Activated CD4-positive, alpha-beta T cell treated with anti-CD3 and anti-CD28 coated beads for 36 hours (primary cell): ENCODE measurements around the gene CLSTN2. TPM values are rescaled to one million over a fixed set of nuclear protein-coding genes. Genes with fewer than 3 reads are reported as not detected.

Experiments
- ATAC-seq: fragments of 200-7000 bp; cut with Tn5 transposase; one replicate; pipeline ENCODE4 v1.10.0; 2021; ENCODE audit warnings: mild to moderate bottlenecking, moderate library complexity
- CTCF ChIA-PET: fragments of 350-600 bp; sonication (Branson Sonifier 250); formaldehyde crosslinking; loops from one replicate; lab custom pipeline; 2021; ENCODE audit warnings: antibody characterized with exemption; lab: Charles Lee
- POLR2A ChIA-PET: fragments of 350-600 bp; sonication (Branson Sonifier 250); formaldehyde crosslinking; loops from one replicate; lab custom pipeline; 2021; ENCODE audit warnings: antibody characterized with exemption, inconsistent platforms; lab: Charles Lee
- DNase-seq: peaks from one replicate; pipeline ENCODE4 v3.0.0-alpha.2; 2020
- H3K27ac Mint-ChIP-seq: one replicate; pipeline ENCODE4 v1.8.0; 2021; ENCODE audit warnings: mixed read lengths
- H3K27me3 Mint-ChIP-seq: one replicate; pipeline ENCODE4 v1.8.0; 2021; ENCODE audit warnings: mixed read lengths
- H3K36me3 Mint-ChIP-seq: one replicate; pipeline ENCODE4 v1.8.0; 2021; ENCODE audit warnings: low read depth, mixed read lengths
- H3K4me1 Mint-ChIP-seq: one replicate; pipeline ENCODE4 v1.8.0; 2021; ENCODE audit warnings: mixed read lengths
- H3K4me3 Mint-ChIP-seq: one replicate; pipeline ENCODE4 v1.8.0; 2021; ENCODE audit warnings: mild to moderate bottlenecking, moderate library complexity, mixed read lengths
- H3K9me3 Mint-ChIP-seq: one replicate; pipeline ENCODE4 v1.8.0; 2021; ENCODE audit warnings: low read depth, mixed read lengths
- intact Hi-C, 2 experiments: fragments of 100-400 bp; cut with DNase I in 1 of 2; cut with micrococcal nuclease in 1 of 2; formaldehyde crosslinking; loops; one replicate each; pipeline versions ENCODE4 v1.14.2 to v1.15.1; 2022 to 2024; cut with DNase I, micrococcal nuclease
- total RNA-seq, 2 experiments: library from RNA; stranded (reverse); gene quantifications; one replicate each; pipeline ENCODE4 v1.2.3, GENCODE V29; 2021

The CLSTN2 gene
- total RNA-seq, 2 experiments from 2014 or later: not detected

- no peak overlapping the region for H3K4me3 Mint-ChIP-seq
- ATAC-seq (no peak), DNase-seq (no peak)
- no peaks in the 10 kb centered on the region for H3K36me3 Mint-ChIP-seq
- H3K4me1 Mint-ChIP-seq: no peaks in the 10 kb centered on the region
- peaks cover 5% of the 10 kb centered on the region for H3K27me3 Mint-ChIP-seq
- CTCF ChIA-PET: interaction anchor here (0.6 kb wide), 1 partner anchor 1130 kb away, joined by 3 read pairs; no protein-coding TSS in a partner anchor
- intact Hi-C loops: no loop called here
- H3K27ac Mint-ChIP-seq: no peak overlapping the region
- POLR2A ChIA-PET: no interaction called here
- no peaks in the 10 kb centered on the region for H3K9me3 Mint-ChIP-seq
Measured at GRCh38 chr3:140440446-140440845, 505.5 kb downstream of the CLSTN2 start.

- ChIA-PET CTCF (interaction anchor here (0.6 kb wide), 1 partner anchor 1130 kb away, joined by 3 read pairs; no protein-coding TSS in a partner anchor), POLR2A (no interaction called here)
- Mint-ChIP-seq H3K4me1 (no peaks in the 10 kb centered on the region), H3K9me3 (no peaks in the 10 kb centered on the region), H3K4me3 (no peak overlapping the region), H3K27me3 (peaks cover 4% of the 10 kb centered on the region), H3K27ac (no peak overlapping the region), H3K36me3 (no peaks in the 10 kb centered on the region)
- intact Hi-C loops: no loop called here
- DNase-seq: peak; percentile 17
- ATAC-seq: no peak
Measured at GRCh38 chr3:140441006-140441405, 506.0 kb downstream of the CLSTN2 start.

DNA sequence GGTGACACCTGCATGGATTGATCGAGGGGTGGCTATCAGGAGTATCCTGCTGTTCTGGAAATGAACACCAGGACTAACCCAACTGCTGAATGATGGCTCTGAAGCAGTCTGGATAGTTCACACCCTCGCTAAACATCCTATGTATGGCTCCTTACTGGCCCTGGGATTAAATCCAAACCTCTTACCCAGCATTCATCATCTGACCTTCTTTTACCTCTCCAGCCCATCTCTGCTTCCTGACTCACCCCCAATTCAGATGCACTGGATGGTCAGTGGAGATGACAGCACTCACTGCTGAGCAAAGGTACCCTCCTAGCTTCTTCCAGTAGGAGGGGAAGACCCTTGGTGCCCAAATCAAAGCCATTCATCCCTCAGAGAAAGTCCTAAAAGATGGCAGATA is 507.6 kb downstream of the CLSTN2 start:
- CTCF ChIA-PET: no interaction called here
- intact Hi-C loops: no loop called here
- ATAC-seq (no peak), DNase-seq (no peak)
- POLR2A ChIA-PET: no interaction called here
- H3K36me3 Mint-ChIP-seq: no peaks in the 10 kb centered on the region
- no peak overlapping the region for H3K4me3 Mint-ChIP-seq
- H3K4me1 Mint-ChIP-seq: no peaks in the 10 kb centered on the region
- no peaks in the 10 kb centered on the region for H3K9me3 Mint-ChIP-seq
- peaks cover 2% of the 10 kb centered on the region for H3K27me3 Mint-ChIP-seq
- H3K27ac Mint-ChIP-seq: no peak overlapping the region

DNA sequence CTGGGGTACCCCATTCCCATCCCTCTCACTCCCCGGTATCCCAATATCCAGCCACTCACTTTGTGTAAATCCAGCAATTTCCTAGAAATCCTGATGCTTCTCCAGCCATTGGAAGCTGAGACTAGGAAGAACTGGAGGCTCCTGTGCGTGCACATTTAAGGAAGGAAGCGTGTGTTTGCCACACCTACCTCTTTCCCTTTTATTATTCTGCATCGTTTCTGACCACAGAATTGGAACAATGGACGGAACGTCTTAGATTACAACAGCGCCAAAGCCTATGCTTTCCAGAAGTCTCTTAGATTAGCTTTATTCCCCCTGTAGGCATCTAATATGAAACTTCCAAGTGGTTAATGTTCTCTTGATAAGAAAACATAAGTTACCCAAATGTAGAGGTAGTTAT is 508.1 kb downstream of the CLSTN2 start:
- Mint-ChIP-seq H3K36me3 (no peaks in the 10 kb centered on the region), H3K27me3 (peaks cover 2% of the 10 kb centered on the region), H3K4me3 (no peak overlapping the region), H3K9me3 (no peaks in the 10 kb centered on the region), H3K27ac (no peak overlapping the region), H3K4me1 (no peaks in the 10 kb centered on the region)
- DNase-seq (no peak), ATAC-seq (no peak)
- ChIA-PET CTCF (no interaction called here), POLR2A (no interaction called here)
- intact Hi-C loops: no loop called here

- H3K9me3 Mint-ChIP-seq: no peaks in the 10 kb centered on the region
- POLR2A ChIA-PET: no interaction called here
- DNase-seq: no peak
- H3K27me3 Mint-ChIP-seq: peaks cover 2% of the 10 kb centered on the region
- no peaks in the 10 kb centered on the region for H3K36me3 Mint-ChIP-seq
- no peak for ATAC-seq
- no peak overlapping the region for H3K4me3 Mint-ChIP-seq
- CTCF ChIA-PET: no interaction called here
- no peak overlapping the region for H3K27ac Mint-ChIP-seq
- H3K4me1 Mint-ChIP-seq: no peaks in the 10 kb centered on the region
- intact Hi-C loops: no loop called here
Measured at GRCh38 chr3:140443806-140444205, 508.8 kb downstream of the CLSTN2 start.

- intact Hi-C loops: no loop called here
- ATAC-seq: no peak
- H3K9me3 Mint-ChIP-seq: no peaks in the 10 kb centered on the region
- no peak overlapping the region for H3K27ac Mint-ChIP-seq
- POLR2A ChIA-PET: no interaction called here
- no peak for DNase-seq
- H3K27me3 Mint-ChIP-seq: peaks cover 2% of the 10 kb centered on the region
- H3K4me1 Mint-ChIP-seq: no peaks in the 10 kb centered on the region
- H3K4me3 Mint-ChIP-seq: no peak overlapping the region
- no peaks in the 10 kb centered on the region for H3K36me3 Mint-ChIP-seq
- CTCF ChIA-PET: no interaction called here
Measured at GRCh38 chr3:140446734-140447133, 511.7 kb downstream of the CLSTN2 start.

DNA sequence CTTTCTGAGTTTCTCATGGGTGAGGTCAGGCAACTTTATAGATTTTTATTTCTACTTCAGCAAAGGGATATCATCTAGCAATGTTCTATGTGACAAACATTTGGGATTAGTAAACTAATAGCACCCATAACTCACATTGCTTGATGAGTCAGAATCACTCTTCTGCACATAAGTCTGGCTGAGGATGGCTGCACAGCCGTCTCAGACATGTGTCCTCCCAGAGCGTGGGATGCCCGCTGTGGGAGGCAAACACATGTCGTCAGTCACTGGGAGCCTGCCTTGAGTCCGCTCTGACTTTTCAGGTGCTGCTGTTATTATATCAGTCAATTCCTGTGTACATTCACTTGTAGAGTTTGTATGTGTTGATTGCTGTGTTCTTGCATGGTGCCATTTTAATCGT is 512.2 kb downstream of the CLSTN2 start:
- Mint-ChIP-seq H3K9me3 (no peaks in the 10 kb centered on the region), H3K36me3 (no peaks in the 10 kb centered on the region), H3K4me3 (no peak overlapping the region), H3K27ac (no peak overlapping the region), H3K27me3 (peaks cover under 1% of the 10 kb centered on the region), H3K4me1 (no peaks in the 10 kb centered on the region)
- intact Hi-C loops: no loop called here
- POLR2A ChIA-PET: no interaction called here
- DNase-seq: no peak
- CTCF ChIA-PET: no interaction called here
- no peak for ATAC-seq

- no peak overlapping the region for H3K4me3 Mint-ChIP-seq
- no peak overlapping the region for H3K27ac Mint-ChIP-seq
- no peaks in the 10 kb centered on the region for H3K4me1 Mint-ChIP-seq
- no peaks in the 10 kb centered on the region for H3K27me3 Mint-ChIP-seq
- no peak for DNase-seq
- POLR2A ChIA-PET: no interaction called here
- no peaks in the 10 kb centered on the region for H3K36me3 Mint-ChIP-seq
- intact Hi-C loops: no loop called here
- H3K9me3 Mint-ChIP-seq: no peaks in the 10 kb centered on the region
- no peak for ATAC-seq
- CTCF ChIA-PET: no interaction called here
Measured at GRCh38 chr3:140448001-140448400, 513.0 kb downstream of the CLSTN2 start.

DNA sequence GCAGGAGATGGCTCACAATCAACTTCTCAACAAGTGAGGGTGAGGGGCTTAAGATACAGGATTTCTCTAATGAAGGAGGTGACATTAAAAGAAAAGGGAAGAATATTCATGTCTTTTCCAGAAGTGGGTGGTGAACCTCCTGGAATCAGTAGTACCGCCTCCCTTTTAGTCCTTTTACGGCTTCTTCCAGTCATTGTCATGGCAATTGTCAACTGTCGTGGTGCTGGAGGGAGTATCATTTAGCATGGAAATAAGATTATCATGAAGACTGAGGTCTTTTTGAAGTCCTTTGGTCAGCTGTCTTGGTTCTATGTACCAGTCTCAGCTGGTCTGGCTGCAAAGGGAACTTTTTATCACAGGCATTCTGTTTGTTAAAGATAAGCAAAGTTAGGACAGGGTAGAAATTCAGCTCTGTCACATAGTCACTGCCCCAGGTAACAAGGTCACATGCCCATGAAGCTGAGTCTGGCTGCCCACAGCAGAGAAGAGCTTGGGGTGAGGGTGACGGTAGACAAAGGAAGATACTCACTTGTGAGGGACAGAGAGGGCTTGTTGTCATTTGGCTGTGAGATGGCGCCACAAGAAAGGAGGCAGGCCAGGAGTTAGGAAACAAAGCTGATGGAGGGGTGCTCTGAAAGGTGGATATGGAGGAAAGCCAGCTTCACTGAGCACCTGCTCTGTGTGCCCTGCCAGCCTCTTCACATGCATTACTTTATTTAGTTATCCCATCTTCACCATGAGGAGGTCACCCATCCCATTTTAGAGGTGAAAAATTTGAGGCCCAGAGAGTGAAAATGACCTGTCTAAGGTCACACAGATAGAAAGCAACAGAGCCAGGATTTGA is 514.6 kb downstream of the CLSTN2 start:
- POLR2A ChIA-PET: no interaction called here
- no peak for DNase-seq
- Mint-ChIP-seq H3K4me3 (no peak overlapping the region), H3K27me3 (no peaks in the 10 kb centered on the region), H3K9me3 (no peaks in the 10 kb centered on the region), H3K27ac (no peak overlapping the region), H3K4me1 (no peaks in the 10 kb centered on the region), H3K36me3 (no peaks in the 10 kb centered on the region)
- intact Hi-C loops: no loop called here
- CTCF ChIA-PET: no interaction called here
- no peak for ATAC-seq

GRCh38 chr3:140453750-140454149 is 518.8 kb downstream of the CLSTN2 start:
- H3K27ac Mint-ChIP-seq: no peak overlapping the region
- H3K4me1 Mint-ChIP-seq: no peaks in the 10 kb centered on the region

DNA sequence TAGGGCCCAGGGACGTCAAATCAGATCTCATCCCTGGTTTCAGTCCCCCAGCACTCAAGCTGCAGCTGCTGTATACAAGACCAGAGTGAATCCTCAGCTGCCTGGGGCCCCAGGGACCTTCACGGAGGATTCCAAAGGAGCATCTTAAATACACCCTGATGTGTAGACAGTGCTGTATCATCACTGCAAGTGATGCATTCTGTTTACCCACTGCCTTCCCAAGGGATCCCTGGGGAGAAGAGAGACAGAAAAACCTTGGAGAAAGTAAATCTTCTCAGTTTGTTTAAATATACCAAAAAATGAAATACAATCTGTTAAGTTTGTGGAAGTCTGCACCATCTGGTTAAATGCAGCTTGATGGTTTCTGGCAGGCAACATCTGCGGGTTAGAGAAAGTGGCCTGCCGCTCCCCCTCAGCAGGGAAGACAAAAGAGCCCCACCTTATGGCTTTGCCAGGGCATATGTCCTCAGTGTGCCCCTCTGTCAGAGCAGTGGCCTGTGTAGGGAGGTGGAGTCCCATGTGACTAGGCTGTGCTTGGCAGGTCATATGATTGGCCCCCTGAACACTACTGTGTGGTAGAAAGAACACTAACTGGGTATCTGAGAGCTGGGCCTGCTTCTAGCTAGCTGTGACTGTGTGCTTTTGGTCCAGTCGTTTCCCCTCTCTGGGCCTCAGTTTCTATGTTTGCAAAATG is 520.7 kb downstream of the CLSTN2 start:
- POLR2A ChIA-PET: no interaction called here
- no peaks in the 10 kb centered on the region for H3K9me3 Mint-ChIP-seq
- DNase-seq (no peak), ATAC-seq (no peak)
- no peak overlapping the region for H3K27ac Mint-ChIP-seq
- H3K27me3 Mint-ChIP-seq: peaks cover 4% of the 10 kb centered on the region
- H3K36me3 Mint-ChIP-seq: no peaks in the 10 kb centered on the region
- no peak overlapping the region for H3K4me3 Mint-ChIP-seq
- CTCF ChIA-PET: no interaction called here
- intact Hi-C loops: no loop called here
- H3K4me1 Mint-ChIP-seq: no peaks in the 10 kb centered on the region

More at GRCh38 chr3:140453750-140454149, 518.8 kb downstream of the CLSTN2 start:
- H3K36me3 Mint-ChIP-seq: no peaks in the 10 kb centered on the region
- ChIA-PET CTCF (no interaction called here), POLR2A (no interaction called here)
- peaks cover 2% of the 10 kb centered on the region for H3K27me3 Mint-ChIP-seq
- no peaks in the 10 kb centered on the region for H3K9me3 Mint-ChIP-seq
- no peak overlapping the region for H3K4me3 Mint-ChIP-seq
- DNase-seq (no peak), ATAC-seq (no peak)
- intact Hi-C loops: no loop called here

DNA sequence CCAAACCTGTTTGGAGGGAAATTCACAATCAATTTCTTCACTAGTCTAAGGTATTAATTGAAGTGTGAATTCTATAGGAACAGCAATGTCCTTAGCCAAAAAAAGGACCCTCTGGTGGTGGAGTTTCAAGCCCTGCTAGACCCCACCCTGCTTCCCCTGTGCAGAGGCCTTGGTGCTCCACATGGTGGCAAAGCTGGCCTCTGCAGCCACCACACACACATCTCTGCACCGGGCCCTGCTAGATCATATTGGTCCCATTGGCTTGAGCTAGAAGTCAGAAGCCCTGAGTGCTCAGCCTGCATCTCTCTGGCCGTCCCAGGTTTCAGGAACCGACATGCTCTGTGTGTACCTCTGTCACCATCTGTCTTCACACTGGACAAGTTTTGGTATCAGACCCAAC is 522.0 kb downstream of the CLSTN2 start:
- no peak overlapping the region for H3K4me3 Mint-ChIP-seq
- DNase-seq (no peak), ATAC-seq (no peak)
- H3K27ac Mint-ChIP-seq: no peak overlapping the region
- H3K27me3 Mint-ChIP-seq: peaks cover 4% of the 10 kb centered on the region
- H3K4me1 Mint-ChIP-seq: no peaks in the 10 kb centered on the region
- ChIA-PET CTCF (no interaction called here), POLR2A (no interaction called here)
- no peaks in the 10 kb centered on the region for H3K36me3 Mint-ChIP-seq
- intact Hi-C loops: no loop called here
- H3K9me3 Mint-ChIP-seq: no peaks in the 10 kb centered on the region
